Osteoblast (primary cell): ENCODE results near the gene NRAP. TPM values are rescaled to one million over a fixed set of nuclear protein-coding genes. Genes with fewer than 3 reads are reported as not detected.

Experiments used
- DNase-seq: peaks from one replicate; pipeline ENCODE4 v3.0.0; 2011; ENCODE audit warnings: low spot score, mixed read lengths; ENCODE audit not compliant: insufficient read length; ENCODE audit errors: missing footprints
- H2AFZ ChIP-seq: 2 replicates; pipeline ENCODE4 v1.6.0; 2011; ENCODE audit warnings: mild to moderate bottlenecking, low read length
- H3K27ac ChIP-seq: 2 replicates; pipeline ENCODE4 v1.5.1; 2011; ENCODE audit warnings: mild to moderate bottlenecking, low read depth, low read length, moderate library complexity
- H3K27me3 ChIP-seq: 2 replicates; pipeline ENCODE4 v1.6.0; 2012; ENCODE audit warnings: mild to moderate bottlenecking, control low read depth, inconsistent platforms, low read length, moderate library complexity; ENCODE audit not compliant: insufficient read depth
- H3K36me3 ChIP-seq: 2 replicates; pipeline ENCODE4 v1.5.1; 2011; ENCODE audit warnings: mild to moderate bottlenecking, low read length, control low read depth, moderate library complexity; ENCODE audit not compliant: insufficient read depth
- H3K4me1 ChIP-seq: 2 replicates; pipeline ENCODE4 v1.5.1; 2011; ENCODE audit warnings: mild to moderate bottlenecking, low read length, control low read depth, moderate library complexity; ENCODE audit not compliant: insufficient read depth
- H3K4me2 ChIP-seq: 2 replicates; pipeline ENCODE4 v1.6.0; 2011; ENCODE audit warnings: mild to moderate bottlenecking, low read length; ENCODE audit not compliant: insufficient read depth
- H3K4me3 ChIP-seq: fragments of 200-600 bp; sonication (generic); 3 replicates; pipeline ENCODE4 v1.5.1; 2012; ENCODE audit warnings: mild to moderate bottlenecking, low read length, inconsistent platforms; ENCODE audit not compliant: insufficient read depth
- H3K79me2 ChIP-seq: 2 replicates; pipeline ENCODE4 v1.6.0; 2012; ENCODE audit warnings: mild to moderate bottlenecking, low read length, control low read depth, inconsistent platforms; ENCODE audit not compliant: insufficient read depth
- H3K9me3 ChIP-seq: 2 replicates; pipeline ENCODE4 v1.5.1; 2011; ENCODE audit warnings: low read depth, low read length, control low read depth
- H4K20me1 ChIP-seq: 2 replicates; pipeline ENCODE4 v1.6.0; 2012; ENCODE audit warnings: mild to moderate bottlenecking, low read length, control low read depth; ENCODE audit not compliant: insufficient read depth
- CTCF ChIP-seq: IDR thresholded peaks from 2 replicates; pipeline ENCODE4 v1.5.1; 2011; ENCODE audit warnings: mild to moderate bottlenecking, low read depth, low read length, moderate library complexity; ENCODE audit errors: extremely low read depth
- total RNA-seq: library from RNA; depleted of rRNA; stranded (reverse); fragments of >200 nt; gene quantifications from 2 replicates; pipeline ENCODE4 v1.2.3, GENCODE V29; 2012

The NRAP gene
- total RNA-seq, 1 donor: not detected

GRCh38 chr10:113628607-113629153 is 35.2 kb downstream of the NRAP start:
- H4K20me1 ChIP-seq: no peaks in the 10 kb centered on the region
- no peak overlapping the region for H3K27ac ChIP-seq
- H3K4me1 ChIP-seq: no peaks in the 10 kb centered on the region
- TF ChIP-seq CTCF: no peak
- H3K4me3 ChIP-seq: no peak overlapping the region
- H3K27me3 ChIP-seq: peaks cover 4% of the 10 kb centered on the region
- H3K9me3 ChIP-seq: no peaks in the 10 kb centered on the region
- no peak for DNase-seq
- H3K4me2 ChIP-seq: no peak overlapping the region
- no peaks in the 10 kb centered on the region for H3K79me2 ChIP-seq
- H2AFZ ChIP-seq: no peak overlapping the region
- H3K36me3 ChIP-seq: no peaks in the 10 kb centered on the region

- Histone ChIP-seq H3K4me3 (no peak overlapping the region), H3K4me2 (no peak overlapping the region), H3K4me1 (no peaks in the 10 kb centered on the region), H3K79me2 (no peaks in the 10 kb centered on the region), H3K27ac (no peak overlapping the region), H3K27me3 (peaks cover 4% of the 10 kb centered on the region), H3K9me3 (no peaks in the 10 kb centered on the region), H4K20me1 (no peaks in the 10 kb centered on the region), H2AFZ (no peak overlapping the region), H3K36me3 (no peaks in the 10 kb centered on the region)
- DNase-seq: no peak
- TF ChIP-seq CTCF: no peak
Observed at GRCh38 chr10:113627836-113628235, 36.0 kb downstream of the NRAP start.

GRCh38 chr10:113626809-113627355 is 37.0 kb downstream of the NRAP start:
- H3K4me2 ChIP-seq: no peak overlapping the region
- peaks cover 10% of the 10 kb centered on the region for H3K27me3 ChIP-seq
- no peaks in the 10 kb centered on the region for H3K79me2 ChIP-seq
- H3K36me3 ChIP-seq: no peaks in the 10 kb centered on the region
- DNase-seq: no peak
- H2AFZ ChIP-seq: no peak overlapping the region
- no peaks in the 10 kb centered on the region for H3K9me3 ChIP-seq
- H4K20me1 ChIP-seq: no peaks in the 10 kb centered on the region
- no peak overlapping the region for H3K4me3 ChIP-seq
- H3K4me1 ChIP-seq: no peaks in the 10 kb centered on the region
- H3K27ac ChIP-seq: no peak overlapping the region
- TF ChIP-seq CTCF: no peak

- no peak overlapping the region for H3K4me3 ChIP-seq
- no peak for TF ChIP-seq CTCF
- no peaks in the 10 kb centered on the region for H4K20me1 ChIP-seq
- no peaks in the 10 kb centered on the region for H3K9me3 ChIP-seq
- H3K27me3 ChIP-seq: peaks cover 10% of the 10 kb centered on the region
- no peak overlapping the region for H2AFZ ChIP-seq
- H3K27ac ChIP-seq: no peak overlapping the region
- no peak for DNase-seq
- no peaks in the 10 kb centered on the region for H3K79me2 ChIP-seq
- H3K4me1 ChIP-seq: no peaks in the 10 kb centered on the region
- H3K36me3 ChIP-seq: no peaks in the 10 kb centered on the region
- H3K4me2 ChIP-seq: no peak overlapping the region
Observed at GRCh38 chr10:113625461-113626186, 38.2 kb downstream of the NRAP start.
